MM.1S (cell line): ENCODE measurements around the gene FIGNL1.

ENCODE experiments used
- DNase-seq: peaks from one replicate; pipeline ENCODE4 v3.0.0-alpha.2; 2015
- H2AFZ ChIP-seq: fragments of 300-600 bp; sonication (generic); 2 replicates; pipeline ENCODE4 v1.6.0; 2016; ENCODE audit warnings: antibody characterized with exemption, low read length
- H3F3A ChIP-seq: fragments of 300-600 bp; sonication (generic); 2 replicates; pipeline ENCODE4 v1.6.1; 2016; ENCODE audit warnings: mild to moderate bottlenecking, antibody characterized with exemption, low read length, moderate library complexity, mixed read lengths; ENCODE audit not compliant: insufficient read depth
- H3K27ac ChIP-seq: fragments of 300-600 bp; sonication (generic); 2 replicates; pipeline ENCODE4 v1.5.1; 2016; ENCODE audit warnings: mild to moderate bottlenecking, low read length
- H3K27me3 ChIP-seq: fragments of 300-600 bp; sonication (generic); replicated peaks from 2 replicates; pipeline ENCODE4 v1.6.0; 2016; ENCODE audit warnings: low read length; ENCODE audit not compliant: insufficient read depth
- H3K36me3 ChIP-seq: fragments of 300-600 bp; sonication (generic); replicated peaks from 2 replicates; pipeline ENCODE4 v1.6.1; 2016; ENCODE audit warnings: mild to moderate bottlenecking, low read length, mixed read lengths; ENCODE audit not compliant: insufficient read depth
- H3K4me1 ChIP-seq: fragments of 300-600 bp; sonication (generic); 2 replicates; pipeline ENCODE4 v1.6.1; 2016; ENCODE audit warnings: low read length, mixed read lengths
- H3K4me2 ChIP-seq: fragments of 300-600 bp; sonication (generic); 2 replicates; pipeline ENCODE4 v1.6.0; 2016; ENCODE audit warnings: low read depth, low read length
- H3K4me3 ChIP-seq: fragments of 300-600 bp; sonication (generic); 2 replicates; pipeline ENCODE4 v1.5.1; 2016; ENCODE audit warnings: low read length, mixed read lengths
- H3K79me2 ChIP-seq: fragments of 300-600 bp; sonication (generic); 2 replicates; pipeline ENCODE4 v1.6.1; 2016; ENCODE audit warnings: mixed run types, low read length, mixed read lengths
- H3K9ac ChIP-seq: fragments of 300-600 bp; sonication (generic); 2 replicates; pipeline ENCODE4 v1.6.1; 2016; ENCODE audit warnings: low read length, mixed read lengths
- H3K9me2 ChIP-seq: fragments of 300-600 bp; sonication (generic); replicated peaks from 2 replicates; pipeline ENCODE4 v1.6.1; 2016; ENCODE audit warnings: mild to moderate bottlenecking, low read length, mixed read lengths; ENCODE audit not compliant: insufficient read depth
- H3K9me3 ChIP-seq: fragments of 300-600 bp; sonication (generic); replicated peaks from 2 replicates; pipeline ENCODE4 v1.6.1; 2016; ENCODE audit warnings: mild to moderate bottlenecking, low read length, mixed read lengths; ENCODE audit not compliant: insufficient read depth
- H4K20me1 ChIP-seq: fragments of 300-600 bp; sonication (generic); 2 replicates; pipeline ENCODE4 v1.6.1; 2016; ENCODE audit warnings: mild to moderate bottlenecking, low read length, moderate library complexity, mixed read lengths; ENCODE audit not compliant: insufficient read depth
- EZH2 ChIP-seq: fragments of 300-600 bp; sonication (generic); optimal IDR thresholded peaks from 2 replicates; pipeline ENCODE3; 2017; ENCODE audit warnings: low read depth, mild to moderate bottlenecking, antibody characterized with exemption, low read length, mixed read lengths
- EZH2phosphoT487 ChIP-seq: fragments of 300-600 bp; sonication (generic); IDR thresholded peaks from 2 replicates; pipeline ENCODE4 v1.6.1; 2018; ENCODE audit warnings: antibody characterized with exemption, low read length
- TF ChIP-seq, protein P1 (sequence below): fragments of 300-600 bp; sonication (generic); IDR thresholded peaks from 2 replicates; pipeline ENCODE4 v1.5.1; 2016; ENCODE audit warnings: antibody characterized with exemption, low read length, mixed read lengths

Gene FIGNL1, protein sequence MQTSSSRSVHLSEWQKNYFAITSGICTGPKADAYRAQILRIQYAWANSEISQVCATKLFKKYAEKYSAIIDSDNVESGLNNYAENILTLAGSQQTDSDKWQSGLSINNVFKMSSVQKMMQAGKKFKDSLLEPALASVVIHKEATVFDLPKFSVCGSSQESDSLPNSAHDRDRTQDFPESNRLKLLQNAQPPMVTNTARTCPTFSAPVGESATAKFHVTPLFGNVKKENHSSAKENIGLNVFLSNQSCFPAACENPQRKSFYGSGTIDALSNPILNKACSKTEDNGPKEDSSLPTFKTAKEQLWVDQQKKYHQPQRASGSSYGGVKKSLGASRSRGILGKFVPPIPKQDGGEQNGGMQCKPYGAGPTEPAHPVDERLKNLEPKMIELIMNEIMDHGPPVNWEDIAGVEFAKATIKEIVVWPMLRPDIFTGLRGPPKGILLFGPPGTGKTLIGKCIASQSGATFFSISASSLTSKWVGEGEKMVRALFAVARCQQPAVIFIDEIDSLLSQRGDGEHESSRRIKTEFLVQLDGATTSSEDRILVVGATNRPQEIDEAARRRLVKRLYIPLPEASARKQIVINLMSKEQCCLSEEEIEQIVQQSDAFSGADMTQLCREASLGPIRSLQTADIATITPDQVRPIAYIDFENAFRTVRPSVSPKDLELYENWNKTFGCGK

DNA sequence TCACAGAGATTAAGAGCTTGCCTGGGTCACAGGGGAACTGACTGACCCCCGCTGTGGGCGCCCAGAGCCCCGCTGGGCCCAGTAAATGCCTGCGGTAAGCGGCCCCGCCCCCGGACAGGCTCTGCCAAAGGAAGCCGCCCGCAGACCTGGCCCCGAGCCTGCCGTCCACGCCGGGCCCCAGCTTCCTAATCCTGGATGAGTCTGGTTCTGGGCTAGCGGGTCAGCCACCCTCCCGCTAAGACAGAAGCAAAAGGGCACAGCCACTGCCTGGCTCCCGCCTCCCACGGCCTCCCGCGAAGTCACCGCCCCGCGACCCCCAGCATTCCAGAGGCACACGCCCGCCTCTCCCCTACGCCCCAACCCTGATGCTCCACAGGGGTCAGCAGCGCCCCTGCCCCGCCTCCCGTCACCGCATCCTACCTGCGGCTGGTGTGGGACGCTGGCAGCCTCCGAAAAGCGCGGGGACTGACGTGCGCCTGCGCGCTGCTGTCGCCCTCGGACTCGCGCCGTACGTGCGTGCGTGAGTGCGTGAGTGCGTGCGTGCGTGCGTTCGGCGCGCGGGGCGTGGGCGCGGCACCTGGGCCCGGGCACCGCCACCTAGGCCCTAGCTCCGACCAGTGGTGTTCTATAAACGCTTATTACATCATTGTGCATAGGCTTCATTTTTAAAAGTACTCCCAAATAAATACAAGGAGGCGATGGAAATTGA, at the start of gene FIGNL1:
Gene FIGNL1, minus strand, starts transcription at position 470 of the 709 bp plus-strand sequence. CDS start 3,063 bp downstream, outside the sequence.
- Histone ChIP-seq H3K4me1 (peaks cover 7% of the 10 kb centered on the region; the same call in 1 of the 2 replicates), H3K9ac (peak within 1 kb of the TSS; percentile 91), H3K9me3 (no peaks in the 10 kb centered on the region), H4K20me1 (no peaks in the 10 kb centered on the region), H3K4me3 (peak within 1 kb of the TSS; percentile 91), H3K79me2 (peaks cover 43% of the 10 kb centered on the region), H2AFZ (peak within 1 kb of the TSS; percentile 100), H3F3A (peaks cover 6% of the 10 kb centered on the region), H3K4me2 (peak within 1 kb of the TSS; percentile 96), H3K27ac (peak within 1 kb of the TSS; percentile 68; the same call in 1 of the 2 replicates), H3K27me3 (no peaks in the 10 kb centered on the region), H3K36me3 (peaks cover 10% of the 10 kb centered on the region; the same call in 1 of the 2 replicates), H3K9me2 (no peaks in the 10 kb centered on the region)
- DNase-seq, result peak; percentile 91
- TF ChIP-seq EZH2phosphoT487 (no peak), EZH2 (no peak)
- TF ChIP-seq, protein P1, sequence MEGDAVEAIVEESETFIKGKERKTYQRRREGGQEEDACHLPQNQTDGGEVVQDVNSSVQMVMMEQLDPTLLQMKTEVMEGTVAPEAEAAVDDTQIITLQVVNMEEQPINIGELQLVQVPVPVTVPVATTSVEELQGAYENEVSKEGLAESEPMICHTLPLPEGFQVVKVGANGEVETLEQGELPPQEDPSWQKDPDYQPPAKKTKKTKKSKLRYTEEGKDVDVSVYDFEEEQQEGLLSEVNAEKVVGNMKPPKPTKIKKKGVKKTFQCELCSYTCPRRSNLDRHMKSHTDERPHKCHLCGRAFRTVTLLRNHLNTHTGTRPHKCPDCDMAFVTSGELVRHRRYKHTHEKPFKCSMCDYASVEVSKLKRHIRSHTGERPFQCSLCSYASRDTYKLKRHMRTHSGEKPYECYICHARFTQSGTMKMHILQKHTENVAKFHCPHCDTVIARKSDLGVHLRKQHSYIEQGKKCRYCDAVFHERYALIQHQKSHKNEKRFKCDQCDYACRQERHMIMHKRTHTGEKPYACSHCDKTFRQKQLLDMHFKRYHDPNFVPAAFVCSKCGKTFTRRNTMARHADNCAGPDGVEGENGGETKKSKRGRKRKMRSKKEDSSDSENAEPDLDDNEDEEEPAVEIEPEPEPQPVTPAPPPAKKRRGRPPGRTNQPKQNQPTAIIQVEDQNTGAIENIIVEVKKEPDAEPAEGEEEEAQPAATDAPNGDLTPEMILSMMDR, result no peak

DNA sequence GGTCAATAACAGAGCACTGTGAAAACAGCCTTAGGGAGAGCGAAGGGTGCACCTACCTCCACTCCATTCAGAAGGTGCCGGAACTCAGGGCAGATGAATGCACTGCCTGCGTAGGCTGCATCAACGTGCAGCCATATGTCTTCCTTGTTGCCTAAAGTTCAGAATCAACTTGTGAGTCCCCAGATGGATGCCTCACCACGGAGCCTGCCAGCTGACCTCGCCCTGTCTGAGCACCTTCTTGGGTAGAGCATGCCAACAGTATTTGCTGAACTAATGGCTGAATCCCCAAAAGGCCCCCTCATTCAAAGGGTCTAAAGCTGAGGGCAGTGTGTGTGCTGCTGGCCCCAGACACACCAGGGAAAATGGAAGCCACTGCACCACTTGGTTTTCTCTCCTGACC, 48.9 kb upstream of the FIGNL1 start:
- H3K27ac ChIP-seq, result no peak overlapping the region
- no peaks in the 10 kb centered on the region for H3K27me3 ChIP-seq
- no peaks in the 10 kb centered on the region for H3K9me3 ChIP-seq
- H3K4me1 ChIP-seq, result no peaks in the 10 kb centered on the region
- DNase-seq, result no peak
- TF ChIP-seq, protein P1, result no peak
- TF ChIP-seq EZH2 (no peak), EZH2phosphoT487 (no peak)
- no peaks in the 10 kb centered on the region for H3K9me2 ChIP-seq
- no peaks in the 10 kb centered on the region for H3K36me3 ChIP-seq
- no peaks in the 10 kb centered on the region for H3K79me2 ChIP-seq
- no peak overlapping the region for H3K4me3 ChIP-seq
- H2AFZ ChIP-seq, result no peak overlapping the region
- H4K20me1 ChIP-seq, result no peaks in the 10 kb centered on the region
- H3F3A ChIP-seq, result no peaks in the 10 kb centered on the region
- H3K4me2 ChIP-seq, result no peak overlapping the region
- H3K9ac ChIP-seq, result no peak overlapping the region

DNA sequence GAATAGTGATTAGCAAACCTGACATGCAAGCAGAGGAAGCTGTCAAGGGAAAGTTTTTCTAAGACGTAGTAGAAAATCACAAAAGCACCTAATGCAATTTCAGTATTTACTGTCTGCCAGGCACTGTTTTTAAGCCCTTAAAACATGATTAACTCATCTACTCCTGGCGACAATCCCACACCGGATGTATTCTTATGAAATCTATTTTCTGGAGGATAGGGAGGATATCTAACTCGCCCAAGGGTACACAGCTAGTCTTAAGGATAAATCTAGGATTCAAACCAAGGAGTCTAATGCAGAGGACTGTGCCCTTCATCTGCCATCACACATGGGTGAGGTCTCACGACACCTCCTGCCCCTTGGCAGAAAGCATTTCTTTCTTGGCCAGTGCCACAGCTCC, 47.8 kb upstream of the FIGNL1 start:
- Histone ChIP-seq H2AFZ (no peak overlapping the region), H3K27ac (no peak overlapping the region), H3K79me2 (no peaks in the 10 kb centered on the region), H3K4me3 (no peak overlapping the region), H3K9ac (no peak overlapping the region), H3K4me2 (no peak overlapping the region), H3K4me1 (no peaks in the 10 kb centered on the region), H3F3A (no peaks in the 10 kb centered on the region), H3K27me3 (no peaks in the 10 kb centered on the region), H3K9me2 (no peaks in the 10 kb centered on the region), H3K9me3 (no peaks in the 10 kb centered on the region), H4K20me1 (no peaks in the 10 kb centered on the region), H3K36me3 (no peaks in the 10 kb centered on the region)
- DNase-seq, result no peak
- TF ChIP-seq EZH2 (no peak), EZH2phosphoT487 (no peak)
- TF ChIP-seq, protein P1, result no peak
